GM19238 (cell line): ENCODE data around the gene PALMD.

ENCODE experiments used
- DNase-seq: peaks from one replicate; pipeline ENCODE4 v3.0.0; 2011; ENCODE audit warnings: low spot score; ENCODE audit not compliant: insufficient read length

Gene PALMD

GRCh38 chr1:99645699-99646531, at the start of gene PALMD:
Gene PALMD, plus strand, starts transcription at chr1:99646113. Its CDS starts 205 bp downstream, at chr1:99646318.
- DNase-seq: no peak

- no peak for DNase-seq
Measured at GRCh38 chr1:99598738-99599411, 47.0 kb upstream of the PALMD start.

GRCh38 chr1:99599678-99600175, 46.2 kb upstream of the PALMD start:
- DNase-seq: no peak

GRCh38 chr1:99600782-99601181, 45.1 kb upstream of the PALMD start:
- DNase-seq: no peak

- DNase-seq: no peak
Measured at GRCh38 chr1:99601208-99601607, 44.7 kb upstream of the PALMD start.

GRCh38 chr1:99601709-99602403, 44.1 kb upstream of the PALMD start:
- no peak for DNase-seq

GRCh38 chr1:99602404-99602969, 43.4 kb upstream of the PALMD start:
- no peak for DNase-seq

- DNase-seq: no peak
Measured at GRCh38 chr1:99603699-99604560, 42.0 kb upstream of the PALMD start.

GRCh38 chr1:99606306-99606705, 39.6 kb upstream of the PALMD start:
- DNase-seq: no peak

GRCh38 chr1:99607590-99607989, 38.3 kb upstream of the PALMD start:
- DNase-seq: no peak

GRCh38 chr1:99608058-99608457, 37.9 kb upstream of the PALMD start:
- no peak for DNase-seq

GRCh38 chr1:99613716-99614115, 32.2 kb upstream of the PALMD start:
- no peak for DNase-seq

- no peak for DNase-seq
Measured at GRCh38 chr1:99614728-99615127, 31.2 kb upstream of the PALMD start.

- DNase-seq: no peak
Measured at GRCh38 chr1:99619583-99619982, 26.3 kb upstream of the PALMD start.

- DNase-seq: no peak
Measured at GRCh38 chr1:99621340-99621901, 24.5 kb upstream of the PALMD start.

- DNase-seq: no peak
Measured at GRCh38 chr1:99622702-99623347, 23.1 kb upstream of the PALMD start.

GRCh38 chr1:99623554-99623953, 22.4 kb upstream of the PALMD start:
- DNase-seq: no peak

- no peak for DNase-seq
Measured at GRCh38 chr1:99627615-99628014, 18.3 kb upstream of the PALMD start.

GRCh38 chr1:99629164-99629563, 16.7 kb upstream of the PALMD start:
- no peak for DNase-seq
